Inflammatory macrophage treated with lipopolysaccharide for 4 hours (primary cell): ENCODE data around the gene NEDD4L.
A peak's percentile ranks its signal among the peaks of the same experiment; 100 is the strongest.
"Not testable (repeated sequence)": the region's sequence is repeated elsewhere in the genome, so short reads cannot be mapped to it uniquely, and the experiment has no call there.

ENCODE experiments used
- DNase-seq: peaks from one replicate; pipeline ENCODE4 v3.0.0-alpha.2; 2020

Gene NEDD4L

GRCh38 chr18:58027341-58027740 lies 16.7 kb upstream of the NEDD4L start:
- DNase-seq = no peak

GRCh38 chr18:58028109-58028784 lies 15.8 kb upstream of the NEDD4L start:
- DNase-seq = no peak

GRCh38 chr18:58032233-58032632 lies 11.8 kb upstream of the NEDD4L start:
- no peak for DNase-seq

- DNase-seq = no peak
These were observed 10.8 kb upstream of the NEDD4L start for GRCh38 chr18:58033216-58033615.

- no peak for DNase-seq
These were observed 9.7 kb upstream of the NEDD4L start for GRCh38 chr18:58034370-58034769.

- DNase-seq = no peak
These were observed 6.9 kb upstream of the NEDD4L start for GRCh38 chr18:58037163-58037562.

GRCh38 chr18:58038063-58038462 lies 6.0 kb upstream of the NEDD4L start:
- peak; percentile 43 for DNase-seq

- peak; percentile 90 for DNase-seq
These were observed 2.4 kb upstream of the NEDD4L start for GRCh38 chr18:58041633-58042032.

GRCh38 chr18:58042826-58043490 lies 1.1 kb upstream of the NEDD4L start:
- peak; percentile 3 for DNase-seq

- DNase-seq = peak; percentile 67
These were observed 580 bp downstream of the NEDD4L start for GRCh38 chr18:58044370-58045241.

- no peak for DNase-seq
These were observed 1.4 kb downstream of the NEDD4L start for GRCh38 chr18:58045242-58046092.

- DNase-seq = no peak
These were observed 2.2 kb downstream of the NEDD4L start for GRCh38 chr18:58046093-58046793.

GRCh38 chr18:58046794-58047555 lies 2.9 kb downstream of the NEDD4L start:
- DNase-seq = no peak

- DNase-seq = no peak
These were observed 3.5 kb downstream of the NEDD4L start for GRCh38 chr18:58047556-58047882.

- DNase-seq = no peak
These were observed 4.1 kb downstream of the NEDD4L start for GRCh38 chr18:58048081-58048642.

GRCh38 chr18:58049000-58049688 lies 5.1 kb downstream of the NEDD4L start:
- DNase-seq = peak; percentile 50

GRCh38 chr18:58050963-58051362 lies 6.9 kb downstream of the NEDD4L start:
- not testable (repeated sequence) for DNase-seq

- DNase-seq = peak; percentile 6
These were observed 7.9 kb downstream of the NEDD4L start for GRCh38 chr18:58051765-58052460.

GRCh38 chr18:58052960-58053359 lies 8.9 kb downstream of the NEDD4L start:
- DNase-seq = no peak
